ENCODE data around the gene IPP.
A peak's percentile ranks its signal among the peaks of the same experiment; 100 is the strongest.
"Not testable (repeated sequence)": the region's sequence is repeated elsewhere in the genome, so short reads cannot be mapped to it uniquely, and the experiment has no call there.

The IPP gene

DNA sequence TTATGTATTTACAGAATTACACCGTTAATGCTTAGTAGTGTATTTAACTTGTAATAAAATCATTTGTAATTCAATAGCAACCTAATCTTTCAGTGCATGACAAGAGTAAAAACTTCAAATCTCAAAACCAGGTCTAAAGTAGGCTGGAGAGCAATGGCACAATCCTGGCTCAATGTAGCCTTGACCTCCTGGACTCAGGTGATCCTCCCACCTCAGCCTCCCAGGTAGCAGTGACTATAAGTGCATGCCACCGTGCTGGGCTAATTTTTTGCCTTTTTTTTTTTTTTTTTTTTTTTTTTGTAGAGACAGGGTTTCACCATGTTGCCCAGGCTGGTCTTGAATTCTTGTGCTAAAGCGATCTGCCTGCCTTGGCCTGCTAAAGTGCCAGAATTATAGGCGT lies 11.3 kb downstream of the IPP start:
- DNase-seq = no peak

DNA sequence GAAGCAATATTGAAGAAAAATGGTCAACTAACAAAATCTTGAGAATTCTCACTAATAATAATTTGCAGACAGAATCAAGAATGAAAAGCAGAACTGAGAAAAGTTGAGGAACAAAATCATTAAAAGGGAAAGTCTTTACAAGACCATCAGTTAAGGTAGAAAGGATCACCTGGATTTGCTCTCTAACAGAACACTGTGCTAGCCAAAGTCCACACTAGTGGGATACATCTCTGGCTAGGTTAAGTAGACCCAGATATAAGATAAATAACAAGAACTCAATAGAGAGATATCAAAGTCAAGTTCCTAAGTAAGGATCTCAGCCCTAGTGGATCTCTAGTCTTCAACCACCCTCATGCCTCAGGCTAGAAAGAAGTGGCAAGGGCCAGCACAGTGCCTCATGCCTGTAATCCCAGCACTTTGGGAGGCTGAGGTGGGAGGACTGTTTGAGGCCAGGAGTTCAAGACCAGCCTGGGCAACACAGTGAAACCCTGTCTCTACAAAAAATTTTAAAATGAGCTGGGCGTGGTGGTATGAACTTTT lies 19.6 kb downstream of the IPP start:
- DNase-seq = no peak

DNA sequence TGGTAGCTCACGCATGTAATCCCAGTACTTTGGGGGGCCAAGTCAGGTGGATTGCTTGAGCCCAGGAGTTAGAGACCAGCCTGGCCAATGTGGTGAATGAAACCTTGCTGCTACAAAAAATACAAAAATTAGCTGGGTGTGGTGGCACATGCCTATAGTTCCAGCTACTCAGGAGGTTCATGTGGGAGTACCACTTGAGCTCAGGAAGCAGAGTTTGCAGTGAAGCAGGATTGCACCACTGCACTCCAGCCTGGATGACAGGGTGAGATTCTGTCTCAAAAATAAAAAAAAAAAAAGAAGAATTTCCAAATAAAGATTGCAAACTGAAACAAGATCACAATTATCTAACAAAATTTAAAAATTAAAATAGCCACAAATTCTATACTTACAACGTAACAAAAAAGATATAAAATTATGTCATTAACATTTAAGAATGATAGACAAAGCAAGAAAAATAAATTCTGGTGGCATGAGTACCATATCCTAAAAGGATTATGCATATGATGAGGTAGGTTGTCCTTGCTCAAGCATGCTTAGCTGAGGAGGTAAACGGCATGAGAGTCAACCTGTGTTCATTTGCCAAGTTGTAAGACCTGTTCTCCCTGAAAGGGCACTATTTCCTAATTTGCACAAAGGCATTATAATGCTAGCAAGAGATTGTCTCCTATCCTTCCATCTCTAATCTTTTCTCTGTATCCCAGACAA lies 20.2 kb downstream of the IPP start:
- no peak for DNase-seq

DNA sequence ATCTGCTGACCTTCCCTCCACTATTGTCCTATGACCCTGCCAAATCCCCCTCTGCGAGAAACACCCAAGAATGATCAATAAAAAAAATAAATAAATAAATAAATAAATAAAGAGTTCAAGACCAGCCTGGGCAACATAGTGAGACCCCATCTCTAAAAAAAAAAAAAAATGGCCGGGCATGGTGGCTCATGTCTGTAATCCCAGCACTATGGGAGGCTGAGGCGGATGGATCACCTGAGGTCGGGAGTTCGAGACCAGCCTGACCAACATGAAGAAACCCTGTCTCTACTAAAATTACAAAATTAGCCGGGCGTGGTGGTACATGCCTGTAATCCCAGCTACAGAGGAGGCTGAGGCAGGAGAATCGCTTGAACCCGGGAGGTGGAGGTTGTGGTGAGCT lies 24.4 kb downstream of the IPP start:
- not testable (repeated sequence) for DNase-seq

DNA sequence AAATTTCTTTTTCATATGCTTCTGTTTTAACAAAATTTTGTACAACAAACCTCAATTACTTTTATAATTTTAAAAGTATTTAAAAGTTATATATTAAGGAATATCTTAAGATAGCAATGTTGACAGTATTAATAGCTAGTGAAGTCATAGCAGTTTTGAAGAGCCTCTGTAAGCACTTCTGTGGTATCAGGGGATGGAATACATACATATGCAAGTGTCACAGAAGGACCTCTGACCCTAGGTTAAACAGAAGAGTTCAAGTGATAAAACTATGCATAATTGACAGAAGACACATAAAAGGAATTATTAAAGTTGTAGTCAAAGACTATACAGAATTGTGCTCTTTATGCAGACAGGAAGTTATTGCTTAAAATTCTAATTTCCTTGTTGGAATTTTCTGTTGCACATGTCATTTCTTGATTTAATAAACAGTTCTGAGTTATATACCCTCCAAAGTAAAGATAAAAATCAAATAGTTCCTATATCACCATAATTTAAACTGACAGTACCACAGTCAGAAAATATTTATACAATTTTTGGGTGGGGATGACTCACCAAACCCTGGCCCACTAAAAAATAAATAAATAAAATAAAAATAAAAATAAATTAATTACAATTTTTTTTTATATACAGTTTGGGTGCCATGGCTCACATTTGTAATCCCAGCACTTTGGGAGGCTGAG lies 27.1 kb downstream of the IPP start:
- no peak for DNase-seq

DNA sequence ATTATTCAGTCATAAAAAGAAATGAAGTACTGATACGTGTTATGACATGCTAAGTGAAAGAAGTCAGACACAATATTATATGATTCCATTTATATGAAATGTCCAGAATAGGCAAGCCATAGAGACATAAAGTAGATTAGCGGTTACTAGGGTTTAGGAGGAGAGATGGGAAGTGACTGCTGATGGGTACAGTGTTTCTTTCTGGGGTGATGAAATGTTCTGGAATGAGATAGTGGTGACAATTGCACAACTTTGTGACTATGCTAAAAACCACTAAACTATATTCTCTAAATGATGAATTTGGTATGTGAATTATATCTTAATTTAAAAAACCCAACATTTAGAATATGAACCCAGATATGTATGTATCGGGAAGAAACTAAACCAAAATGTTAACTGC lies 27.6 kb downstream of the IPP start:
- no peak for DNase-seq

DNA sequence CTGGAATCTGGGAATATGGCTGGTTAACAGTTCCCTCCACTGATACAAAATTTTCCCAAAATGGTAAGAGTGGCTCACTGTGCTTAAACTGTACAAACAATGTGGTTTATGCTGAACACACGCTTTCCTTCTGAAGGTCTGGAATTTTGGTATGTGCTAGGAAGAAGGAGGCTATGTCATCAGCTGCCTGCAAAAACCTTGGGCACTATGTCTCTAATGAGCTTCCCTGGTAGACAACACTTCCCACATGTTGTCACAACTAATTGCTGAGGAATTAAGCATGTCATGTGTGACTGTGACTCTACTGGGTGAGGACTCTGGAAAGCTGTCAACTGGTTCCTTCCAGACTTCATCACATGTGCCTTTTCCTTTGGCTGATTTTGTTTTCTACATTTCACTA lies 29.2 kb downstream of the IPP start:
- DNase-seq = no peak

DNA sequence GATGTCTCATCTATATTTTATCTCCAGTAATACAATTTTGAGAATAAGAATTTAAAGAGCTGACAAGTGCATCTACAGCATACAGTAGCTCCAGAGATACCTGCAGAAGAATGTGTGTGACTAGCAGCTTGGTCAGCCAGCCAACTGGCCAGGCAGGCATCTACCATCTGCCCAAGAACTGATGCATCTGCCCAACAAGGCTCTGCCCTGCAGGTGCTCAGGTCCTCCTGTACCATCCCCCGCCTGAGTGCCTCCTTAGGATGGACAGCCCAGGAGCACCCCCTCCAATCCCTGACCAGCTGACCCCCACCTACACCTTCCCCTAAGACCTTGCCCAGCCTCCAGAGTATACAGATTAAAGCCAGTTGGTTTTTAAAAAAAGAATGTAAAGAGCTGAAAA lies 32.2 kb downstream of the IPP start:
- DNase-seq = no peak

DNA sequence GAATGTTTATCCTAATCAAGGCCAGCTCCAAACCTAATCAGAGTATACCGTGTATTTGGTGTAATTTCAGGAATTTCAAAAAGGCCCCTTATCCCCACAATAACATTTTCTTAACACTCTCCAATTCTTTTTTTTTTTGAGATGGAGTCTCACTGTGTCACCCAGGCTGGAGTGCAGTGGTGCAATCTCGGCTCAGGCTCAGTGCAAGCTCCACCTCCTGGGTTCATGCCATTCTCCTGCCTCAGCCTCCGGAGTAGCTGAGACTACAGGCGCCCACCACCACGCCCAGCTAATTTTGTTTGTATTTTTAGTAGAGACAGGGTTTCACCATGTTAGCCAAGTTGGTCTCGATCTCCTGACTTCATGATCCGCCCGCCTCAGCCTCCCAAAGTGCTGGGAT lies 33.1 kb downstream of the IPP start:
- not testable (repeated sequence) for DNase-seq

DNA sequence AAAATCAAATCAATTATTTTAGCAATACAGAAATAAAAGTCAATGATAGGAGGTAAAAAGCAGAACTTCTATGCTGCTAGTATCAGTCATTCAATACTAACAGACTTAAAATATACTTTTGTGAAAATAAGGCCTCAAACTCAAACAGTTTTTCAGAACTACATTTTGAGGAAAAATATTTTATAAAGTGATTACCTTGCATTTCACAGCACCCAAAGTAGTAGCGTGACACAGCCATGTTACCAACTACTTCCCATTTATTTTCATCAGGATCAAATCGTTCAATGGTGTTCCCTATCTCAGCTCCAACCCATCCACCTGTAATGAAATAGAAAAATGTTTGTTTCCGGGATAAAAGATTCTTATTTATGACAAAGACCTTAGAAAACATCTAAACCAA lies 33.8 kb downstream of the IPP start:
- DNase-seq = no peak

DNA sequence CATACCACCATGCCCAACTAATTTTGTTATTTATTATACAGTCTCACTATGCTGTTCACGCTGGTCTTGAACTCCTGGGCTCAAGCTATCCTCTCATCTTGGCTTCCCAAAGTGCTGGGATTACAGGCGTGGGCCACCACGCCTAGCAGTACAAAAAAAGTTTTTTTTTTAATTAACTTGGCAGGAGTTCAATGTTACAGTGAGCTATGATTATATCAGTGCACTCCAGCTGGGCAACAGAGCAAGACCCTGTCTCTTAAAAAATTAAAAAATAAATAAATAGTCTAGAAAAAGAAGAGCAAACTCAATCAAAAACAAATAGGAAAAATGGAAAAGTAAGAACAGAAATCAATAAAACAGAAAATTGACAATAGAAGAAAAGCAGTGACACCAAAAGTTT lies 36.7 kb downstream of the IPP start:
- no peak for DNase-seq

DNA sequence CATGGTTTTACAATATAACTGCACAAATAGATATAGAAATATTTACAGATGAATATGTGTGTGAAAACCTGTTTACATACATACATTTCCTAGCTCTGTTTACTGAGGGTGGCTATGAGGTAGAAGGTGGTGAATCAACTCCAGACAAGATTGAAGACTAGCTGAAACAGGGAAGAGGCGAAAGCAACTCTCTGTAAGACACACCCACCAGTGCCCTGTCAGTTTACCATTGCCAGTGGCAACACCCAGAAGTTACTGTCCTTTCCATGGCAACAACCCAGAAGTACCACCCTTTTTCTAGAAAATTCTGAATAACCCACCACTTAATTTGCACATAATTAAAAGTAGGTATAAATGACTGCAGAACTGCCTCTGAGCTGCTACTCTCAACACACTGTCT lies 45.8 kb downstream of the IPP start:
- no peak for DNase-seq

DNA sequence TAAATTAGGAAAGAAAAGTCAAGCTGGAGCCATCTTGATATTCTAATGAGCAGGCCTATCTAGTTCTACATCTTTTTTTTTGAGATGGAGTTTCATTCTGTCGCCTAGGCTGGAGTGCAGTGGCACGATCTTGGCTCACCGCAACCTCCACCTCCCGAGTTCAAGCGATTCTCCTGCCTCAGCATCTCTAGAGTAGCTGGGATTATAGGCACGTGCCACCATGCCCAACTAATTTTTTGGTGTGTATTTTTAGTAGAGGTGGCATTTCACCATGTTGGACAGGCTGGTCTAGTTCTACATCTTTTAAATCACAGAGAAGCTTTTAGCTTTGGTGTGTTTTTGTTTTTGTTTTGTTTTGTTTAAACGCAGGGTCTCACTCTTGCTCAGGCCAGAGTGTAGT lies 55.6 kb downstream of the IPP start:
- DNase-seq = no peak

DNA sequence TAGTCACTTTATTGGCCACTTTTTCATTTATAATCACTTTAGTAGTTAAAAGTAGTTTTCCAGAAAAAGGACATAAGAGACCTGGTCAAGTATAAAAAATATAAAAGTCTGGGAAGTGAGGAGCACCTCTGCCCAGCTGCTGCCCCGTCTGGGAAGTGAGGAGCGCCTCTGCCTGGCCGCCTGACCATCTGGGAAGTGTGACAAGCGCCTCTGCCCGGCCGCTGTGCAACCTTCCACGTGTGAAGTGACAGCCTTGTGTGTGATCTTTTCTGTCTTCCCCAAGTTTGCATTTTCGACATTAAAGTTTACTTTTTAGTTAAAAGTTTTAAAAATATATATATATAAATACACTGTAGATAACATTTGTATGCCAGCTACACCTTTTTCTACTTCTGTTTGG lies 56.6 kb downstream of the IPP start:
- DNase-seq = not testable (repeated sequence)

DNA sequence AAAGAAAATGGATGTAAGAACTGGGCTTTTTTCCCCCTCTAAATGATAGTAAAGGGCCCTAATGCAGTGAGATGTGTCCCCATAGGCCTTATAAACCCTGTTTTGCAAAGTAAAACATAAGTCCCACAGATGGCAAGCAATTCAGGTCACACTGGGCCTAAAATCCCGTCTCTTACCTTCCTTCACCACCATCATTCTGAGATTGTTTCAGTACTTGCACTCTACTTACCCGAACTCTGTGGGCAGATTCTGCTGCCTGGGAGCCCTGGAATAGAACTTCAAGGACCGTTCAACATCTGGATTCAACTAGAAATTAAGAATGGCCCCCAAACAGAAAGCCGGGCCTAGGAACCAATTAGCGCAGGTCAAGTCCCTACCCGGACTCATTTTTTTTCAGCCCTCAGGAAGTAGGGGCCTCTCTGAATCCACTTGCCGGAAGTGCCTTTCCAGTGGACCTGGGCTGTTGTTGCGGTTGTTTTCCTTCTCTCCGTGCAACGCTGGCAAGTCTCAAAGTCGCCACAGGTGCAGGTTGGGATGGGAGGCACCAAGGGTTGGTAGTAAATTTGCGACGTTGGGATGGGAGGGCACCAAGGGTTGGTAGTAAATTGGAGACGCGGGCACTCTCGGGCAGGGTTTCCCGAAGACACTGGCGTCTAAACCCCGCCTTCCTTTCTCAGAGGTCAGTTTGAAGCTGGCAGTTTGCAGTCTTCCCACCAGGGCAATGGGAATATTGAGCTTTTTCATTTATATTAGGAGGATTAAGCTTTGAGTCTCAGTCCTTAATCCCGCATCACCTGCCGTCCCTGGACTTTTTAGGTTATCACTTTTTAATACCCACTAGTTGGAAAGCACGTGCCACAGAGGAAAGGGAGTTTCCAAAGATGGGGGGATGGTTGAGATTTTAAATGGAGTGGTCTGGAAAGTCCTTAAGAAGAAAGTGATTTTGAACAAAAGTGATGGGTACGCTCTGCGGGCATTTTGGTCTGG lies 62.4 kb downstream of the IPP start, which contains the start of gene TMEM69:
TSS of gene TMEM69 (plus strand) at position 428 of the 987 bp plus-strand sequence. CDS start 2,888 bp downstream, outside the sequence.
- DNase-seq = peak; percentile 74 to 75

DNA sequence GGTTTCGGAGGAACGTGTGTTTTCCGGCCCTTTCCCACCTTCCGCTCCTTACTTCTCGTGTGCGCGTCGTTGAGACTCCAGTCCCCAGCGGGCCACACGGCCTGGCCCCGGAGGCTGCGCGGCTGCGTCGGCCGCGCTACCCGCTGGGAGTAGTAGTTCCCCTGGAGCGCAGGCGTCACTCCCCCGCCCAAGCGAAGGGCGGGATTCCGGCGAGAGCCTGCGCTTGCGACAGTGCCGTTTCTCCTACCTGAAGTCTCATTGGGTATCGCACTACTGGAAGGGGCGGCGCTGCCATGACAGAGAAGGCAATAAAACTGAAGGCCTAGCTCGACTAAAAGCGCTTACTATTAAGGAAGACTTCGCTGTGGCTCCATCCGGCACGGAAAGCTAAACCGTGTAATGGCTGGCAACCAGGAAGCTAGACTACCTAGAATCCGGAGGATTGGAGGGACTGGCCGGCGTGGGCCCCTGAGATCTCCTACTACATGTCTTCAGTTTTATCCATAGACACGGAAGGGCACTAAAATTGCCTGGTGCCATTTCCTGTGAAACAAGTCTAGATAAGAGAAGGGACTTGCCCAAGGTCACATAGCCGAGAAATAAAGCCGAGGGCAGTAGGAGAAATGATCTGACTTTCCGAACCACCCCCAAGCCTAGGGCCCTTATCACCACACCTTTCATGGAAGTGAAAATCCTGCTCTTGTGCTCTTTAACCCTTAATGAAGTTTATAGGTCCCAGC lies 63.3 kb downstream of the IPP start:
- DNase-seq = peak; percentile 95 to 96

DNA sequence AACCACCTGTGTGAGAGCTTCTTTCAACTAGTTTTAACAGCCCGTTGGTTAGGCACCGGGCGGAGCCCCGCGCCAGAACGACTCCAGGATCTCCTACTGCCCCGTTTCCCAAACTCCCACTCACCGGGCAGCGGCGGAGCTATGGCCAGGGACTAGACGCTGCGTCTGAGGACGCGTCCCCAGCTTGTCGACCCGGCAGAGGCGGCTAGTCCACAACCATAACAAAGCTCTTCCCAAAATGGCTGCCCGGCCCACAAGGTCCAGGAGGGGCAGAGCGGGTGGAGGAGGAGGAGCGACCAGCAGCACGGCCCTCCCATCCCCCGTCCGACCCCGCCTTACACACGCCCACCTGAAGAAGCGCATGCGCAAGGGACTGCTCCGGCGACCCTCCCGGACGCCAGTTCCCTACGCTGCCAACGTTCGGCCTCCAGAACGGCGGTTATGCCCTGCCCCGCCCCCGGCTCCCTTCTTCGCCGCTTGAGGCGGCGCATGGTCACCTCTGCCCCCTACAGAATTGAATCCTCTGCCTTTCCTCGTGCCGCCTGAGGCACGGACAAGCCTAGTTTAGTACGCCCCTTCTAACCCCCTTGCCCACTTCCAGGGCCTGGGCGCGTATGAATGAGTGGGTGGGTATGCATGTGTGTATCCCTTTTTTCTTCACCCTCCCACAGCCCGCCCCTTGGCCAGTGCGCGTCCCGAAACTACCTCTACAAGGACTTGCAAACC lies 64.0 kb downstream of the IPP start, which contains the start of gene GPBP1L1:
TSS of gene GPBP1L1 (minus strand) at position 246 of the 726 bp plus-strand sequence. CDS start 27,446 bp downstream, outside the sequence.
- peak; percentile 98 for DNase-seq

DNA sequence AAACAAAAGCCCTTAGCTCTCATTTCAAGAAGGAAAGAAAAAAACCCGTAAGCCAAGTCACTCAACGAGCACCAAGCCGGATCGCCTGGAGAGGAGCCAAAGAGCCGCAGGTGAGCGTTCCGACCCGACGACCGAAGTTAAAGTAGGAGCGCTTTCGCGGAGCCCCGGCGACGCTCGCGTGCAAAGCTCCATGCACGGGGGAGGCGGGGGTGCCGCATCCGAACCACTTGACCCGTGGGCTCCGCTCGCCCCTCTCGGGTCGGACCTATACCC lies 64.5 kb downstream of the IPP start:
- DNase-seq = peak; percentile 59 to 69

DNA sequence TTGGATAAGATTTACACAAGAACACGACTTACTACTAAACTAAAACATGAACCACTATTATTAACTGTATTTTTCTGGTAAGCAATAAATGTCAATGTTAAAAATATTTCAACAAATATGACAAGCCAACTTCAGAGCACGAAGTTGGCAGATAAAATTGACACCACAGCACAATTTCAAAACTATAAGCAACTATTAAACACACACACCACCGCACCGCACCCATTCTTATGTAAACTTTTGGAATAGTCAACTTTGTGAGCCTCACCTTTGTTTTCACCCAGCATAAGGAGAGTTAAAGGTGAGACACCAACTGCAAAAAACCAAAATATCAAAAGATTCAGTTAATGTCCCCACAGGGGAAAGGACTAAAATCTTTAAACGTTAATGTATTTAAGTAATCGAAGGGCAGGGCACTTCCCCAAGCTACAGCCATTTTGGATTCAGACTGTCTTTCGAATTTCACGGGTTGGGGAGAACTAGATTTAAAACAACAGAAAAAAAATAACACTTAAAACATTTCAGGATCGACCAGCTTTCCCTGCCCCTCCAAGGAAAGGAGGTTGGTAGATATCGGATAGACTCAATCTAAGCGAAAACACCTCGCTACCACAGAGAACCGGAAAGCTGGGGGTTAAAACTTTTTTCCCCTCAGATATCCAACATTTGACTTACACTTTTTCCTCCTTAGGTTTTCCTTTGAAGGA lies 65.0 kb downstream of the IPP start:
- DNase-seq = no peak

DNA sequence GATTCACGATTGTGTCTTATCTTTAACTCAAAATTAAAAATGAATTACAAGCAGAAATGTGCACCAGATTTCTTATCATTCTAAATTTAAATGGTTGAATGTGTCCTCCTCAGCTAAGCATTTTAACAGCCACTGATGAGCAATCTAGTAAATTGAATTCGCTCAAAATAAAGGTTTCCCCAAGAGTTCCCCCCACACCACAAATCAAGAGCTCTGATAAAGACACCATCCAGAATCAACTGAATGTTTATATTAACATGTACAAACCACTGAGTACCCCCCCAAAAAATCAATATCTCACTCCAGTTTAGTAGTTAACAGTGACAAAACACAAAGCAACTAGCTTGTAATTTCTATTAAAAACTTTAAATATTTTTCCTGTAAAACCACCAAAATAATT lies 66.1 kb downstream of the IPP start:
- no peak for DNase-seq

DNA sequence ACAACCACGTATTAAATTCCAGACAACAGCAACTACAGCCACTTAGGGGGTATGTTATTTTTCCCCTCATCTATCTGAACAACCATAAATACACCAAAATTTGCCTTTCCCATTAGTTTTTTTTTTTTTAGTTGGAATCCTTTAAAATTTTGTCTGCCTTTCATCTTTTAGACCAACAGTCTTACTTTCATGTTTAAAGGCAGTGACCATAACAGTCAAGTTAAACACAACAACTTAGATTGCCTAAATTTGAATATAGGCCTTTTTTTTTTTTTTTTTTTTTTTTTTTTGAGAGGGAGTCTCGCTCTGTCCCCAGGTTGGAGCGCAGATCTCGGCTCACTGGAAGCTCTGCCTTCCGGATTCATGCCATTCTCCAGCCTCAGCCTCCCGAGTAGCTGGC lies 67.5 kb downstream of the IPP start:
- DNase-seq = no peak

Data from activated CD4-positive, alpha-beta T cell treated with anti-CD3 and anti-CD28 coated beads for 4 hours (primary cell).